Neural cell (in vitro differentiated cells): ENCODE data around the gene ASCC2.

Source experiments
- EZH2 ChIP-seq: fragments of 200-600, 300-800 bp; shearing (Covaris generic), sonication (generic); IDR thresholded peaks from 2 replicates; pipeline ENCODE4 v1.6.1; 2014; ENCODE audit warnings: antibody characterized with exemption, low read length, borderline replicate concordance, mild to moderate bottlenecking; ENCODE audit not compliant: insufficient read depth, poor library complexity, severe bottlenecking
- POLR2AphosphoS5 ChIP-seq: IDR thresholded peaks from 2 replicates; pipeline ENCODE4 v1.6.1; 2012
- TF ChIP-seq, protein P1 (sequence below): fragments of 450-650 bp; IDR thresholded peaks from 2 replicates; pipeline ENCODE4 v1.5.1; 2014; ENCODE audit warnings: antibody characterized with exemption, mild to moderate bottlenecking, moderate library complexity; ENCODE audit not compliant: poor library complexity, severe bottlenecking

DNA sequence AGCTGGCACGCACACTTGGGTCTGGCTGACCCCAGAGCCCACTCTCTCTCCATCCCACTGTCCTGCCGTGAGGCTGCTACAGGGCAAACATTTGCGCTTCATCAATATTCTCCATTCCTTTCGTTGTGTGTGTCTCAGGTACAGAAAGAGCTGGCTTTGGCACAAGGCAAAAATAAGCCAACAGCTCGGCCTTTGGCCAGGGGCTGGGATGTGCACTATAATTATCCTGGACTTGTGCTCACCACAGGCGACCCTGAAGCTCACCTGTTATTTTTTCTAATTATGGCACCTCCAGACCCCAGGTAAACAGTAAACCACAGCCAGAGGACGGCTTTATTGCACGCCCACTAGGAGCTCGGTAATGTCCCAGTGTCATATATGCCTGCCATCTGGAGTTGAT lies 82.2 kb downstream of the ASCC2 start:
- TF ChIP-seq, protein P1, sequence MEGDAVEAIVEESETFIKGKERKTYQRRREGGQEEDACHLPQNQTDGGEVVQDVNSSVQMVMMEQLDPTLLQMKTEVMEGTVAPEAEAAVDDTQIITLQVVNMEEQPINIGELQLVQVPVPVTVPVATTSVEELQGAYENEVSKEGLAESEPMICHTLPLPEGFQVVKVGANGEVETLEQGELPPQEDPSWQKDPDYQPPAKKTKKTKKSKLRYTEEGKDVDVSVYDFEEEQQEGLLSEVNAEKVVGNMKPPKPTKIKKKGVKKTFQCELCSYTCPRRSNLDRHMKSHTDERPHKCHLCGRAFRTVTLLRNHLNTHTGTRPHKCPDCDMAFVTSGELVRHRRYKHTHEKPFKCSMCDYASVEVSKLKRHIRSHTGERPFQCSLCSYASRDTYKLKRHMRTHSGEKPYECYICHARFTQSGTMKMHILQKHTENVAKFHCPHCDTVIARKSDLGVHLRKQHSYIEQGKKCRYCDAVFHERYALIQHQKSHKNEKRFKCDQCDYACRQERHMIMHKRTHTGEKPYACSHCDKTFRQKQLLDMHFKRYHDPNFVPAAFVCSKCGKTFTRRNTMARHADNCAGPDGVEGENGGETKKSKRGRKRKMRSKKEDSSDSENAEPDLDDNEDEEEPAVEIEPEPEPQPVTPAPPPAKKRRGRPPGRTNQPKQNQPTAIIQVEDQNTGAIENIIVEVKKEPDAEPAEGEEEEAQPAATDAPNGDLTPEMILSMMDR: no peak
- no peak for TF ChIP-seq EZH2
- TF ChIP-seq POLR2AphosphoS5: no peak
